GM12892 (cell line): ENCODE measurements around the gene CACNG8.

Experiments
- POLR2A ChIP-seq: IDR thresholded peaks from 2 replicates; pipeline ENCODE4 v1.6.1; 2011; ENCODE audit warnings: low read depth, low read length, control low read depth
- POLR2AphosphoS5 ChIP-seq: IDR thresholded peaks from 2 replicates; pipeline ENCODE4 v1.6.1; 2011; ENCODE audit warnings: low read depth, low read length, control low read depth
- TAF1 ChIP-seq: IDR thresholded peaks from 2 replicates; pipeline ENCODE4 v1.6.1; 2011; ENCODE audit warnings: low read depth, mild to moderate bottlenecking, control low read depth, low read length, borderline replicate concordance

- TF ChIP-seq TAF1 = no peak
- no peak for TF ChIP-seq POLR2A
- TF ChIP-seq POLR2AphosphoS5 = no peak
Observed at GRCh38 chr19:53982001-53982451, 19.3 kb downstream of the CACNG8 start.
